ENCODE measurements around the gene LIMK1. TPM values are rescaled to one million over a fixed set of nuclear protein-coding genes. Genes with fewer than 3 reads are reported as not detected.
"Not testable (repeated sequence)": the region's sequence is repeated elsewhere in the genome, so short reads cannot be mapped to it uniquely, and the experiment has no call there.

The LIMK1 gene
- total RNA-seq, 1 donor from 2014 or later: 53.1 TPM

GRCh38 chr7:74040791-74041520 lies 42.6 kb upstream of the LIMK1 start:
- H3K9me3 ChIP-seq: no peaks in the 10 kb centered on the region
- H3K4me1 ChIP-seq: peaks cover 15% of the 10 kb centered on the region
- TF ChIP-seq, protein P1, sequence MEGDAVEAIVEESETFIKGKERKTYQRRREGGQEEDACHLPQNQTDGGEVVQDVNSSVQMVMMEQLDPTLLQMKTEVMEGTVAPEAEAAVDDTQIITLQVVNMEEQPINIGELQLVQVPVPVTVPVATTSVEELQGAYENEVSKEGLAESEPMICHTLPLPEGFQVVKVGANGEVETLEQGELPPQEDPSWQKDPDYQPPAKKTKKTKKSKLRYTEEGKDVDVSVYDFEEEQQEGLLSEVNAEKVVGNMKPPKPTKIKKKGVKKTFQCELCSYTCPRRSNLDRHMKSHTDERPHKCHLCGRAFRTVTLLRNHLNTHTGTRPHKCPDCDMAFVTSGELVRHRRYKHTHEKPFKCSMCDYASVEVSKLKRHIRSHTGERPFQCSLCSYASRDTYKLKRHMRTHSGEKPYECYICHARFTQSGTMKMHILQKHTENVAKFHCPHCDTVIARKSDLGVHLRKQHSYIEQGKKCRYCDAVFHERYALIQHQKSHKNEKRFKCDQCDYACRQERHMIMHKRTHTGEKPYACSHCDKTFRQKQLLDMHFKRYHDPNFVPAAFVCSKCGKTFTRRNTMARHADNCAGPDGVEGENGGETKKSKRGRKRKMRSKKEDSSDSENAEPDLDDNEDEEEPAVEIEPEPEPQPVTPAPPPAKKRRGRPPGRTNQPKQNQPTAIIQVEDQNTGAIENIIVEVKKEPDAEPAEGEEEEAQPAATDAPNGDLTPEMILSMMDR (IDR thresholded peaks at IDR 0.05): no peak
- peak overlapping the region; percentile 30 for H3K27ac ChIP-seq
- no peak for ATAC-seq
- H3K4me3 ChIP-seq: no peak overlapping the region
- H3K36me3 ChIP-seq: peaks cover 54% of the 10 kb centered on the region
- no peaks in the 10 kb centered on the region for H3K27me3 ChIP-seq
- intact Hi-C loops (cut with DNase I): no loop called here
- DNase-seq: no peak

DNA sequence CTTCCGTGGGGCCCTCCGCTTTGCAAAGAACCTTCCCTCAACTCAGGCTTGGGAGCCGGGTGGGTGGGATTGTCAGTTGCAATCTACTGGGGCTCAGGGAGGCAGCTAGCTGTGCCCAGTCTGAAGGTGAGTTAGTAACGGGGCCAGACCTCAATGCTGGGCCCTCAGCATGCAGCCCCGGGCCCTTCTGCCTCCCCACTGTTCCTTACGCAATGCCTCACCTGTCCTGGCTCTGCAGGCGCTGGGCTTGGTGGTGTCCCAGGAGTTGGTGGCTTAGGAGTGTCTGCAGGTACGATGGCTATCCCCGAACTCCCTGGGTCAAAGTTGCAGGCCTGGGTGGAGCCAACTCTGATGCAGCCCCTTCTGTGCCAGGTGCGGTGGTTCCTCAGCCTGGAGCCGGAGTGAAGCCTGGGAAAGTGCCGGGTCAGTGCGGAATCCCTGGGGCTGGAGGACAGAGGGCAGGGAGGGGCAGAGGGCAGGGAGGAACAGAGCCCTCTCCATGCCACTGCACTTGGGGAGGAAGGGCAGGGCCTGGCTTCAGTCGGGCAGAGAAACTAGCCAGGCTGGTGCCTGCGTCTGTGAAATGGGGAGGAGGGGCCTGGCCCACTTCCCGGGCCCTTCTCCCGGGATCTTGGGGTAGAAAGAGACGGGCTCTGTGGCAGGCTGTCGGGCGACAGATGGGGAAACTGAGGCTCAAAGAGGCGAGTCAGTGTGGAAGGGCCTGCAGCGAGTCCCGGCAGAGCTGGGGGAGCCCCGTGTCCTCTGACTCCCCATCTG lies 40.7 kb upstream of the LIMK1 start:
- Histone ChIP-seq H3K9me3 (no peaks in the 10 kb centered on the region), H3K27ac (no peak overlapping the region), H3K4me1 (peaks cover 10% of the 10 kb centered on the region), H3K27me3 (no peaks in the 10 kb centered on the region), H3K4me3 (no peak overlapping the region), H3K36me3 (peaks cover 55% of the 10 kb centered on the region)
- TF ChIP-seq, protein P1 (IDR thresholded peaks at IDR 0.05): no peak
- intact Hi-C loops (cut with DNase I): no loop called here
- ATAC-seq (peak; percentile 44), DNase-seq (no peak)

DNA sequence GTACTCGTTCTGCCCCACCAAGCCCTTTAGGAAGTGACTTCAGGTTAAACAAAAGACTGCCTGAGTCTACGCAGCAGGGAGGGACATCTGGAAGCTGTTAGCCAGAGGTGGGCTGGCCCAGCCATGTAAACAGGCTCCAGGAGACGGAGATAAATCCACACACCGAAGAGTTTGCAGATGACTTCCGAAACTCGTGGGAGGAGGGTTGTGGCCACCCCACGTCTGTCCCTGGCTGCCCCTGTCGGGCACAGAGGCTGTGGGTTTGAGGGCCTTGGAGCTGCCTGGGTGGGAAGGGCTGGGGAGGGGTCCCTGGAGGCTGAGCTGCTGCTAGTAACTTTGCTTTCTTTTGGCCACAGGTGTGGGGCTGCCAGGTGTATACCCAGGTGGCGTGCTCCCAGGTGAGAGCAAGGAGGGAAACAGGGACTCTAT lies 40.1 kb upstream of the LIMK1 start:
- no peak for ATAC-seq

DNA sequence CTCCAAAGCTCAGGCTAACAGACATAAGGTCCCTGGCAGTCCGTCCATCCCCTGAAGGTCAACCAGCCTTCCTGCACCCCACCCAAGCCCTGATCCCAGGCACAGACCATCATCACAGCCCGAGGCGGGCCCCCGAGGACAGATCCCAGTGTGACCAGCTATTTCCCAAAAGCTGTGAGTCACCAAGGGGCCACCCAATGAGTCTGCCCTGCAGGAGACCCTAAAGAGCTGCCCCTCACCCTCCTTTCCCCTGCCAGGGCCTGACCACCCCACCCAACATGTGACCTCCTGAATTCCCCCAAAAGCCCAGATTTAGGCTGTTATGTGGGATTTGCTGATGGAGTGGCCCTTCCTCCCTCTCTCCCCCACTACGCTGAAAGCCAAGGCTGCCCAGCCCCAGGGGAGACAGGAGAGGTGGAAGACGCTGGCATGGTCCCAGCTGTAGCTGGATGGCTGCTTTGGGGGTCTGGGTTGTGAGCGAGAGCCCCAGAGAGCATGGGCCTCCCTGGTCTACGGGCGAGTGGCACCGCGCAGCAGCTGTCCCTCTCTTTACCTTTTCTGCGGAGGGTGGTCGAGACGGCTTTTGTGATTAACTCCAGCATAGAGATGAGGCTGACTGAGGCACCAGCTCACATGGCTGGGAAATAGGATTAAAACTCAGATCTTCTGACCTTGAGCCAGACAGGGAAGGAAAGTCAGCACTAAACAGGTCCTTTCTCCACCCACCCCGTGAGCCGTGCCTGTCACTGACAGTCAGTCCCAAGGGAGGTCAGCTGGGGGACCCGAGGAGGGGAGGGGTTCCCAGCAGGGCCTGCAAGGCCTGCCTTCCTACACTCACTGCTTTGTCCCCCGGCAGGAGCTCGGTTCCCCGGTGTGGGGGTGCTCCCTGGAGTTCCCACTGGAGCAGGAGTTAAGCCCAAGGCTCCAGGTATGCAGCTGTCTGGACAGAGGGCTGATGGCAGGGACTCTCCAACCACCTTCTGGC lies 38.9 kb upstream of the LIMK1 start:
- Histone ChIP-seq H3K4me1 (no peaks in the 10 kb centered on the region), H3K27me3 (no peaks in the 10 kb centered on the region), H3K27ac (no peak overlapping the region), H3K4me3 (no peak overlapping the region), H3K9me3 (no peaks in the 10 kb centered on the region), H3K36me3 (peaks cover 54% of the 10 kb centered on the region)
- intact Hi-C loops (cut with DNase I): no loop called here
- ATAC-seq (no peak), DNase-seq (no peak)
- TF ChIP-seq, protein P1 (IDR thresholded peaks at IDR 0.05): no peak

More for the DNA sequence above, 40.1 kb upstream of the LIMK1 start:
- TF ChIP-seq, protein P1 (IDR thresholded peaks at IDR 0.05): no peak
- intact Hi-C loops (cut with DNase I): no loop called here
- H3K27me3 ChIP-seq: no peaks in the 10 kb centered on the region
- no peak for DNase-seq
- no peak overlapping the region for H3K27ac ChIP-seq
- H3K4me1 ChIP-seq: peaks cover 9% of the 10 kb centered on the region
- no peak overlapping the region for H3K4me3 ChIP-seq
- peaks cover 56% of the 10 kb centered on the region for H3K36me3 ChIP-seq
- no peaks in the 10 kb centered on the region for H3K9me3 ChIP-seq

GRCh38 chr7:74046581-74046980 lies 37.0 kb upstream of the LIMK1 start:
- H3K27ac ChIP-seq; H3K4me3 ChIP-seq; H3K4me1 ChIP-seq; DNase-seq; intact Hi-C loops (cut with DNase I); H3K9me3 ChIP-seq; H3K27me3 ChIP-seq; ATAC-seq: not testable (repeated sequence)
- H3K36me3 ChIP-seq: peaks cover 59% of the 10 kb centered on the region
